ENCODE measurements around the gene GRM5.

Gene GRM5

GRCh38 chr11:88555018-88555828, 510.6 kb downstream of the GRM5 start:
- H3K27ac ChIP-seq, result peak overlapping the region; percentile 21

GRCh38 chr11:88553204-88553603, 512.6 kb downstream of the GRM5 start:
- TF ChIP-seq CTCF (IDR thresholded peaks at IDR 0.05) (no peak), ZFX (IDR thresholded peaks at IDR 0.05; ENCODE audit: borderline replicate concordance) (no peak)
- H3K27ac ChIP-seq, result no peak overlapping the region

More at GRCh38 chr11:88555018-88555828, 510.6 kb downstream of the GRM5 start:
- TF ChIP-seq ZFX (IDR thresholded peaks at IDR 0.05; ENCODE audit: borderline replicate concordance) (no peak), CTCF (IDR thresholded peaks at IDR 0.05) (no peak)

GRCh38 chr11:88552379-88553062, 513.3 kb downstream of the GRM5 start:
- TF ChIP-seq CTCF (IDR thresholded peaks at IDR 0.05) (peak; percentile 85), ZFX (IDR thresholded peaks at IDR 0.05; ENCODE audit: borderline replicate concordance) (no peak)
- H3K27ac ChIP-seq, result no peak overlapping the region

- TF ChIP-seq ZFX (IDR thresholded peaks at IDR 0.05; ENCODE audit: borderline replicate concordance) (no peak), CTCF (IDR thresholded peaks at IDR 0.05) (peak; percentile 33)
- no peak overlapping the region for H3K27ac ChIP-seq
These were observed 521.0 kb downstream of the GRM5 start for GRCh38 chr11:88544656-88545280.

GRCh38 chr11:88543902-88544655, 521.7 kb downstream of the GRM5 start:
- TF ChIP-seq ZFX (IDR thresholded peaks at IDR 0.05; ENCODE audit: borderline replicate concordance) (no peak), CTCF (IDR thresholded peaks at IDR 0.05) (peak; percentile 92)
- H3K27ac ChIP-seq, result no peak overlapping the region

GRCh38 chr11:88541006-88541405, 524.8 kb downstream of the GRM5 start:
- H3K27ac ChIP-seq, result no peak overlapping the region
- TF ChIP-seq ZFX (IDR thresholded peaks at IDR 0.05; ENCODE audit: borderline replicate concordance) (no peak), CTCF (IDR thresholded peaks at IDR 0.05) (no peak)
